Astrocyte (in vitro differentiated cells and primary cell): ENCODE measurements around the gene TRIM14.

Source experiments
- CTCF ChIP-seq: IDR thresholded peaks from 2 replicates; pipeline ENCODE4 v1.5.1; 2011; ENCODE audit warnings: low read depth, mild to moderate bottlenecking, inconsistent platforms, low read length, moderate library complexity; ENCODE audit not compliant: insufficient read depth
- EZH2 ChIP-seq: IDR thresholded peaks from 2 replicates; pipeline ENCODE4 v1.6.1; 2012; ENCODE audit warnings: mild to moderate bottlenecking, low read length, inconsistent platforms; ENCODE audit not compliant: insufficient read depth

- TF ChIP-seq CTCF (no peak), EZH2 (no peak)
Observed at GRCh38 chr9:98108531-98109031, 10.4 kb downstream of the TRIM14 start.
